ENCODE results near the gene SLC2A4RG.

- TF ChIP-seq, protein P1, sequence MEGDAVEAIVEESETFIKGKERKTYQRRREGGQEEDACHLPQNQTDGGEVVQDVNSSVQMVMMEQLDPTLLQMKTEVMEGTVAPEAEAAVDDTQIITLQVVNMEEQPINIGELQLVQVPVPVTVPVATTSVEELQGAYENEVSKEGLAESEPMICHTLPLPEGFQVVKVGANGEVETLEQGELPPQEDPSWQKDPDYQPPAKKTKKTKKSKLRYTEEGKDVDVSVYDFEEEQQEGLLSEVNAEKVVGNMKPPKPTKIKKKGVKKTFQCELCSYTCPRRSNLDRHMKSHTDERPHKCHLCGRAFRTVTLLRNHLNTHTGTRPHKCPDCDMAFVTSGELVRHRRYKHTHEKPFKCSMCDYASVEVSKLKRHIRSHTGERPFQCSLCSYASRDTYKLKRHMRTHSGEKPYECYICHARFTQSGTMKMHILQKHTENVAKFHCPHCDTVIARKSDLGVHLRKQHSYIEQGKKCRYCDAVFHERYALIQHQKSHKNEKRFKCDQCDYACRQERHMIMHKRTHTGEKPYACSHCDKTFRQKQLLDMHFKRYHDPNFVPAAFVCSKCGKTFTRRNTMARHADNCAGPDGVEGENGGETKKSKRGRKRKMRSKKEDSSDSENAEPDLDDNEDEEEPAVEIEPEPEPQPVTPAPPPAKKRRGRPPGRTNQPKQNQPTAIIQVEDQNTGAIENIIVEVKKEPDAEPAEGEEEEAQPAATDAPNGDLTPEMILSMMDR (IDR thresholded peaks at IDR 0.05): no peak
- no peak for TF ChIP-seq EZH2phosphoT487 (IDR thresholded peaks at IDR 0.05)
- no peak for TF ChIP-seq EZH2 (IDR thresholded peaks at IDR 0.05)
These were observed 3.8 kb downstream of the SLC2A4RG start for GRCh38 chr20:63743210-63743970.
